Measurements from ENCODE around the gene LETM1. TPM values are rescaled to one million over a fixed set of nuclear protein-coding genes. Genes with fewer than 3 reads are reported as not detected.
A peak's percentile ranks its signal among the peaks of the same experiment; 100 is the strongest.

The LETM1 gene
- total RNA-seq, 5 donors from 2014 or later (not counting 1 experiment from before 2014, with no cell fraction given) = 35.4 to 60.3 (median 53.5) TPM

DNA sequence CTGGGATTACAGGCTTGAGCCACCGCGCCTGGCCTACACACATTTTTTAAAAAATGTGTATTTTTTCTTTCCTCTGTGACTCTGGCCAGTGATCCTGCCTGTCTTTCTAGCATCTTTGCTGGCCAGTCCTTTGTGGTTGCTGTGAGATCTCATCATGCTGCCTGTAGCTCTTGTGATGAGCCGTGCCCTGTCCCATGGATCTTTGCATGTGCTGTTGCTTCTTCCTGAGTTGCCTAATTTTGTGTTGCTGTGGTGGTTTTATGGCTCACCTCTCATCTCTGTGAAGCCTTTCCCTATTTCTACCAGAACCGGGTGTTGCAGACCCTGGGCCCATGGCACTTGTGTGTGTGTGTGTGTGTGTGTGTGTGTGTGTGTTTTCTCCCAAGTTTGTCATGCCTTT, 23.5 kb upstream of the LETM1 start:
- H3K4me1 Mint-ChIP-seq = peaks cover 33 to 49% (median 40%) of the 10 kb centered on the region in 3 donors
- ChIA-PET CTCF (interaction anchor here in 1 of 2 donors (0.5 to 0.6 kb wide), 2 partner anchors 8 to 111 kb away, joined by 3 read pairs; no protein-coding TSS in a partner anchor), POLR2A (no interaction called here)
- no peaks in the 10 kb centered on the region for H3K27me3 ChIP-seq (replicated peaks in 1 of 2; ENCODE audit: control insufficient read depth in 2 of 2, extremely low read depth in 1 of 2, insufficient read depth in 2 of 2, low read length in 1 of 2)
- 83% methylated on average over 1 of the region's 4 CpGs for WGBS (ENCODE audit: insufficient coverage)
- H3K9me3 Mint-ChIP-seq = no peaks in the 10 kb centered on the region
- no peak overlapping the region for H3K27ac Mint-ChIP-seq
- H3K36me3 Mint-ChIP-seq = peaks cover 5% of the 10 kb centered on the region
- H3K36me3 ChIP-seq (ENCODE audit: control insufficient read depth in 2 of 2, extremely low read depth in 1 of 2, insufficient read depth in 1 of 2, low read length in 1 of 2) = no peaks in the 10 kb centered on the region
- ATAC-seq (replicated peaks in 1 of 4) = no peak
- no peak overlapping the region for H3K4me3 ChIP-seq (ENCODE audit: control insufficient read depth in 1 of 2, extremely low read depth in 1 of 2, low read length in 1 of 2)
- no peaks in the 10 kb centered on the region for H3K27me3 Mint-ChIP-seq
- no peak overlapping the region for H3K4me3 Mint-ChIP-seq
- no peak for DNase-seq
- peaks cover 5 to 8% of the 10 kb centered on the region in 2 experiments for H3K4me1 ChIP-seq (ENCODE audit: control insufficient read depth in 1 of 2, extremely low read depth in 1 of 2, insufficient read depth in 2 of 2, low read length in 2 of 2)
- H3K27ac ChIP-seq (ENCODE audit: low read length) = no peak overlapping the region
- H3K9me3 ChIP-seq = no peaks in the 10 kb centered on the region

- Mint-ChIP-seq H3K36me3 (no peaks in the 10 kb centered on the region), H3K4me3 (no peak overlapping the region), H3K4me1 (peaks cover 39 to 52% (median 43%) of the 10 kb centered on the region in 3 donors), H3K27me3 (no peaks in the 10 kb centered on the region), H3K9me3 (no peaks in the 10 kb centered on the region), H3K27ac (peak overlapping the region; percentile 53 to 64)
- peaks cover 20 to 29% of the 10 kb centered on the region in 2 experiments for H3K4me1 ChIP-seq (ENCODE audit: control insufficient read depth in 1 of 2, extremely low read depth in 1 of 2, insufficient read depth in 2 of 2, low read length in 2 of 2)
- no peak overlapping the region for H3K27ac ChIP-seq (ENCODE audit: low read length)
- no peak for ATAC-seq (replicated peaks in 1 of 4)
- ChIA-PET CTCF (no interaction called here), POLR2A (no interaction called here)
- H3K9me3 ChIP-seq = no peaks in the 10 kb centered on the region
- WGBS (ENCODE audit: insufficient coverage) = 89% methylated on average over 3 of the region's 3 CpGs
- no peak overlapping the region for H3K4me3 ChIP-seq (ENCODE audit: control insufficient read depth in 1 of 2, extremely low read depth in 1 of 2, low read length in 1 of 2)
- H3K27me3 ChIP-seq (replicated peaks in 1 of 2; ENCODE audit: control insufficient read depth in 2 of 2, extremely low read depth in 1 of 2, insufficient read depth in 2 of 2, low read length in 1 of 2) = no peaks in the 10 kb centered on the region
- DNase-seq = no peak
- no peaks in the 10 kb centered on the region for H3K36me3 ChIP-seq (ENCODE audit: control insufficient read depth in 2 of 2, extremely low read depth in 1 of 2, insufficient read depth in 1 of 2, low read length in 1 of 2)
These were observed 18.2 kb upstream of the LETM1 start for GRCh38 chr4:1874201-1874600.

GRCh38 chr4:1873776-1874175, 17.8 kb upstream of the LETM1 start:
- no peaks in the 10 kb centered on the region for H3K9me3 Mint-ChIP-seq
- Histone ChIP-seq H3K9me3 (no peaks in the 10 kb centered on the region), H3K4me1 (ENCODE audit: control insufficient read depth in 1 of 2, extremely low read depth in 1 of 2, insufficient read depth in 2 of 2, low read length in 2 of 2) (peaks cover 20 to 31% of the 10 kb centered on the region in 2 experiments), H3K27ac (ENCODE audit: low read length) (no peak overlapping the region), H3K36me3 (ENCODE audit: control insufficient read depth in 2 of 2, extremely low read depth in 1 of 2, insufficient read depth in 1 of 2, low read length in 1 of 2) (no peaks in the 10 kb centered on the region), H3K4me3 (ENCODE audit: control insufficient read depth in 1 of 2, extremely low read depth in 1 of 2, low read length in 1 of 2) (no peak overlapping the region), H3K27me3 (replicated peaks in 1 of 2; ENCODE audit: control insufficient read depth in 2 of 2, extremely low read depth in 1 of 2, insufficient read depth in 2 of 2, low read length in 1 of 2) (no peaks in the 10 kb centered on the region)
- ChIA-PET CTCF (interaction anchor here in 1 of 2 donors (0.7 to 1.0 kb wide), 2 partner anchors 25 to 799 kb away, joined by 3 to 8 read pairs; no protein-coding TSS in a partner anchor), POLR2A (interaction anchor here in 1 of 2 donors (0.7 kb wide), 1 partner anchor 620 kb away, joined by 3 read pairs; no protein-coding TSS in a partner anchor)
- 83% methylated on average over 1 of the region's 3 CpGs for WGBS (ENCODE audit: insufficient coverage)
- H3K4me3 Mint-ChIP-seq = peak overlapping the region in 1 of 3 donors; percentile 74
- no peak for DNase-seq
- H3K27ac Mint-ChIP-seq = peak overlapping the region in 1 of 2 donors; percentile 53
- H3K36me3 Mint-ChIP-seq = no peaks in the 10 kb centered on the region
- no peak for ATAC-seq (replicated peaks in 1 of 4)
- peaks cover 37 to 50% (median 43%) of the 10 kb centered on the region in 3 donors for H3K4me1 Mint-ChIP-seq
- H3K27me3 Mint-ChIP-seq = no peaks in the 10 kb centered on the region

DNA sequence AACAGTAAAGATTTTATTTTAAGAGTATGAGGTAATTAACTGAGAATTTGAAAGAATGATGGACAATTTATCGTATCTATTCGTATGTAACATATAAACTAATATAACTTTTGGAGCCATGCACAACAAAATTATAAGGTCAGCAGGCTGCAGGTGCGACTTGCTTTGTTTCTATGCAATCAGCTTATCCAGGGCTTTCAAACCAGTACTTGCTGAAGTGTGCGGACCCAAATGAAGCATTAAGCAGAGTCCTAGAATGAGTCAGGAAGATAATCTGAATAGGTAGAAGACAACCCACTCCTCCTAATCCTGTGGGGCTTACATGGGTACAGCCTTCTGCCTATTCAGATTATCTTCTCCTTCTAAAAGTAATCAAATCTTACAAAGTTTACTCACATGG, 17.3 kb upstream of the LETM1 start:
- H3K4me3 Mint-ChIP-seq = peak overlapping the region; percentile 74 to 82 (median 75)
- peak overlapping the region; percentile 28 for H3K27ac ChIP-seq (ENCODE audit: low read length)

GRCh38 chr4:1872870-1873269, 16.9 kb upstream of the LETM1 start:
- no peaks in the 10 kb centered on the region for H3K36me3 ChIP-seq (ENCODE audit: control insufficient read depth in 2 of 2, extremely low read depth in 1 of 2, insufficient read depth in 1 of 2, low read length in 1 of 2)
- H3K4me3 ChIP-seq (ENCODE audit: control insufficient read depth in 1 of 2, extremely low read depth in 1 of 2, low read length in 1 of 2) = no peak overlapping the region
- H3K27ac ChIP-seq (ENCODE audit: low read length) = peak overlapping the region; percentile 28
- peak overlapping the region; percentile 74 to 82 (median 75) for H3K4me3 Mint-ChIP-seq
- ChIA-PET POLR2A (interaction anchor here in 1 of 2 donors (0.6 kb wide), 1 partner anchor 28 kb away, joined by 6 read pairs; no protein-coding TSS in a partner anchor), CTCF (interaction anchor here in 1 of 2 donors (0.7 to 1.0 kb wide), 2 partner anchors 26 to 800 kb away, joined by 3 to 8 read pairs; no protein-coding TSS in a partner anchor)
- H3K27ac Mint-ChIP-seq = peak overlapping the region; percentile 76 to 93
- DNase-seq (peak in 1 of 35 experiments; percentile 44), ATAC-seq (replicated peaks in 1 of 4) (no peak)
- no peaks in the 10 kb centered on the region for H3K9me3 ChIP-seq
- no peaks in the 10 kb centered on the region for H3K9me3 Mint-ChIP-seq
- WGBS (ENCODE audit: insufficient coverage) = no CpG with 5 or more reads among the region's 3 CpGs
- peaks cover 17 to 28% of the 10 kb centered on the region in 2 experiments for H3K4me1 ChIP-seq (ENCODE audit: control insufficient read depth in 1 of 2, extremely low read depth in 1 of 2, insufficient read depth in 2 of 2, low read length in 2 of 2)
- H3K36me3 Mint-ChIP-seq = no peaks in the 10 kb centered on the region
- H3K4me1 Mint-ChIP-seq = peaks cover 35 to 45% (median 43%) of the 10 kb centered on the region in 3 donors
- no peaks in the 10 kb centered on the region for H3K27me3 ChIP-seq (replicated peaks in 1 of 2; ENCODE audit: control insufficient read depth in 2 of 2, extremely low read depth in 1 of 2, insufficient read depth in 2 of 2, low read length in 1 of 2)
- no peaks in the 10 kb centered on the region for H3K27me3 Mint-ChIP-seq

More for the DNA sequence above, 17.3 kb upstream of the LETM1 start:
- no CpG with 5 or more reads among the region's 4 CpGs for WGBS (ENCODE audit: insufficient coverage)
- no peaks in the 10 kb centered on the region for H3K27me3 Mint-ChIP-seq
- no peaks in the 10 kb centered on the region for H3K9me3 Mint-ChIP-seq
- POLR2A ChIA-PET = interaction anchor here in 1 of 2 donors (0.7 kb wide), 1 partner anchor 619 kb away, joined by 3 read pairs; no protein-coding TSS in a partner anchor
- H3K4me3 ChIP-seq (ENCODE audit: control insufficient read depth in 1 of 2, extremely low read depth in 1 of 2, low read length in 1 of 2) = no peak overlapping the region
- no peaks in the 10 kb centered on the region for H3K27me3 ChIP-seq (replicated peaks in 1 of 2; ENCODE audit: control insufficient read depth in 2 of 2, extremely low read depth in 1 of 2, insufficient read depth in 2 of 2, low read length in 1 of 2)
- H3K36me3 Mint-ChIP-seq = no peaks in the 10 kb centered on the region
- H3K9me3 ChIP-seq = no peaks in the 10 kb centered on the region
- no peak for DNase-seq
- peaks cover 17 to 28% of the 10 kb centered on the region in 2 experiments for H3K4me1 ChIP-seq (ENCODE audit: control insufficient read depth in 1 of 2, extremely low read depth in 1 of 2, insufficient read depth in 2 of 2, low read length in 2 of 2)
- H3K36me3 ChIP-seq (ENCODE audit: control insufficient read depth in 2 of 2, extremely low read depth in 1 of 2, insufficient read depth in 1 of 2, low read length in 1 of 2) = no peaks in the 10 kb centered on the region
- peak overlapping the region; percentile 76 to 93 for H3K27ac Mint-ChIP-seq
- CTCF ChIA-PET = interaction anchor here in 1 of 2 donors (0.7 to 1.0 kb wide), 2 partner anchors 26 to 799 kb away, joined by 3 to 8 read pairs; no protein-coding TSS in a partner anchor
- H3K4me1 Mint-ChIP-seq = peaks cover 35 to 46% (median 43%) of the 10 kb centered on the region in 3 donors
- no peak for ATAC-seq (replicated peaks in 1 of 4)

- POLR2A ChIA-PET = no interaction called here
- no peak for ATAC-seq (replicated peaks in 1 of 4)
These were observed 15.6 kb upstream of the LETM1 start for GRCh38 chr4:1871471-1872021.

More at GRCh38 chr4:1871471-1872021, 15.6 kb upstream of the LETM1 start:
- Mint-ChIP-seq H3K9me3 (no peaks in the 10 kb centered on the region), H3K27me3 (no peaks in the 10 kb centered on the region), H3K4me3 (peak overlapping the region in 1 of 3 donors; percentile 2), H3K4me1 (peaks cover 29 to 36% (median 36%) of the 10 kb centered on the region in 3 donors), H3K27ac (no peak overlapping the region), H3K36me3 (no peaks in the 10 kb centered on the region)
- DNase-seq = peak in 2 of 35 experiments; percentile 17 to 38
- Histone ChIP-seq H3K36me3 (ENCODE audit: control insufficient read depth in 2 of 2, extremely low read depth in 1 of 2, insufficient read depth in 1 of 2, low read length in 1 of 2) (no peaks in the 10 kb centered on the region), H3K9me3 (no peaks in the 10 kb centered on the region), H3K4me1 (ENCODE audit: control insufficient read depth in 1 of 2, extremely low read depth in 1 of 2, insufficient read depth in 2 of 2, low read length in 2 of 2) (peaks cover 17 to 23% of the 10 kb centered on the region in 2 experiments), H3K27ac (ENCODE audit: low read length) (no peak overlapping the region), H3K4me3 (ENCODE audit: control insufficient read depth in 1 of 2, extremely low read depth in 1 of 2, low read length in 1 of 2) (peak overlapping the region; percentile 17 to 38), H3K27me3 (replicated peaks in 1 of 2; ENCODE audit: control insufficient read depth in 2 of 2, extremely low read depth in 1 of 2, insufficient read depth in 2 of 2, low read length in 1 of 2) (peaks cover 0 to 2% of the 10 kb centered on the region in 2 experiments)
- WGBS (ENCODE audit: insufficient coverage) = under 1% methylated on average over 74 of the region's 79 CpGs
- CTCF ChIA-PET = no interaction called here

Data from T-cell (primary cell).